ENCODE measurements around the gene MYL7.

DNA sequence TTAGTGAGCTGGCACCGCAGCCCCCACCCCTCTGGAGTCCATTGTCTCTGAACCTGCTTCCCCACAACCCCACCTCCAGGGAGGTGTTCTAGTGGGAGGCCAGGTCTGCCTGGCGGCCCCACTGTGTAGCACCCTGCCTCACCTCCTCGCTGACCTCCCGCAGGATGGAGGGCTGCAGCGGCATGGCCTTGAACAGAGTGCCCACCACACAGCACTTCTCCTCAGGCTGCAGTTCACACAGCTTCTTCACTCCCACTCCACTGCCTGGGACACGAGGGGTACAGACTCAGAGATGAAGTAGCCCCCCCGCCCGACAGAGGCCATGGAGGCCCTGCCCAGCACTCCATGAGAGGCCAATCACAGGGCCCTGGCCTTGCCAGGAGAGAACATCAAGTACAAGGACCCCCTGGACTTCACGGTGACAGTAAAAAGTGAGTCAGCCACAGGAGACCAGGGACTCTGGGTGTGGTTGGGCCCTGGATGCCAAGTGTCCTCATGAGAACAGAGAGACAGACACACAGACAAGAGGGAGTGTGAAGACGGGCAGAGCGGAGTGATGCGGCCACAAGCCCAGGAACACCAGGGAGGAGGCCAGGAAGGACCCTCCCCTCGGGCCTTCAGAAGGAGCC lies 23.2 kb downstream of the MYL7 start:
- no peak for TF ChIP-seq EZH2 (IDR thresholded peaks at IDR 0.05; ENCODE audit: borderline replicate concordance, low read depth, low read length, severe bottlenecking)
- TF ChIP-seq, protein P1, sequence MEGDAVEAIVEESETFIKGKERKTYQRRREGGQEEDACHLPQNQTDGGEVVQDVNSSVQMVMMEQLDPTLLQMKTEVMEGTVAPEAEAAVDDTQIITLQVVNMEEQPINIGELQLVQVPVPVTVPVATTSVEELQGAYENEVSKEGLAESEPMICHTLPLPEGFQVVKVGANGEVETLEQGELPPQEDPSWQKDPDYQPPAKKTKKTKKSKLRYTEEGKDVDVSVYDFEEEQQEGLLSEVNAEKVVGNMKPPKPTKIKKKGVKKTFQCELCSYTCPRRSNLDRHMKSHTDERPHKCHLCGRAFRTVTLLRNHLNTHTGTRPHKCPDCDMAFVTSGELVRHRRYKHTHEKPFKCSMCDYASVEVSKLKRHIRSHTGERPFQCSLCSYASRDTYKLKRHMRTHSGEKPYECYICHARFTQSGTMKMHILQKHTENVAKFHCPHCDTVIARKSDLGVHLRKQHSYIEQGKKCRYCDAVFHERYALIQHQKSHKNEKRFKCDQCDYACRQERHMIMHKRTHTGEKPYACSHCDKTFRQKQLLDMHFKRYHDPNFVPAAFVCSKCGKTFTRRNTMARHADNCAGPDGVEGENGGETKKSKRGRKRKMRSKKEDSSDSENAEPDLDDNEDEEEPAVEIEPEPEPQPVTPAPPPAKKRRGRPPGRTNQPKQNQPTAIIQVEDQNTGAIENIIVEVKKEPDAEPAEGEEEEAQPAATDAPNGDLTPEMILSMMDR (IDR thresholded peaks at IDR 0.05; ENCODE audit: extremely low read depth in 1 of 2, insufficient read depth in 1 of 2, low read depth in 1 of 2, low read length in 2 of 2), result no peak
- TF ChIP-seq, protein P2, sequence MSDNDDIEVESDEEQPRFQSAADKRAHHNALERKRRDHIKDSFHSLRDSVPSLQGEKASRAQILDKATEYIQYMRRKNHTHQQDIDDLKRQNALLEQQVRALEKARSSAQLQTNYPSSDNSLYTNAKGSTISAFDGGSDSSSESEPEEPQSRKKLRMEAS (IDR thresholded peaks at IDR 0.05; ENCODE audit: insufficient read depth, insufficient read length), result no peak
- TF ChIP-seq POLR2A (IDR thresholded peaks at IDR 0.05; ENCODE audit: low read depth, low read length), result no peak
- no peak for TF ChIP-seq POLR2AphosphoS5 (IDR thresholded peaks at IDR 0.05; ENCODE audit: insufficient read depth, low read depth, low read length)

Measured in endothelial cell of umbilical vein (primary cell).